ENCODE results near the gene DHX8.

DNA sequence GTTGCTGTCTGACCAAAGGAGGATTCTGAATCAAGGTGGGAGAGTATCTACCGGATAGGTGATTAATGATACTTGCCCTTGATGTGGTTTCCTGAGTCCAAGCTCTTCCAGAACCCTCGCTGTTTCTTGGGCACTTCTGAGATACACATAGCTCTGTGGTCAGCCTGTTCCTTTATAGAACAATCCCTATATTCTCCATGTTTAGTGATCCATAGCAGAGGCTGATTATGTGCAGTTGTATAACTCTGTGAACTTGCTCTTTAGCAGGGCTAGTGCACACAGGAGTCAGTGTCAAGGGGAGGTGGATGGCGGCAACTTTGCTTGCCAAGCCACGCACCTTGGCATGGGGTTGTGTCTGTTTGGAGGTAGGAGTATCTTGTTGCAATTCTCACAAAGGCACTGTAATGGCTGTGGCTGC lies 48.9 kb upstream of the DHX8 start:
- TF ChIP-seq GATA3 (IDR thresholded peaks at IDR 0.05; ENCODE audit: low read depth, low read length) (no peak), GATA2 (IDR thresholded peaks at IDR 0.05; ENCODE audit: low read depth, low read length) (no peak)

Measured in SH-SY5Y (cell line).